ENCODE data around the gene CCDC7. TPM values are rescaled to one million over a fixed set of nuclear protein-coding genes. Genes with fewer than 3 reads are reported as not detected.
"Not testable (repeated sequence)": the region's sequence is repeated elsewhere in the genome, so short reads cannot be mapped to it uniquely, and the experiment has no call there.

The CCDC7 gene
- total RNA-seq, 2 donors from 2014 or later: 11.4 to 15.9 TPM

DNA sequence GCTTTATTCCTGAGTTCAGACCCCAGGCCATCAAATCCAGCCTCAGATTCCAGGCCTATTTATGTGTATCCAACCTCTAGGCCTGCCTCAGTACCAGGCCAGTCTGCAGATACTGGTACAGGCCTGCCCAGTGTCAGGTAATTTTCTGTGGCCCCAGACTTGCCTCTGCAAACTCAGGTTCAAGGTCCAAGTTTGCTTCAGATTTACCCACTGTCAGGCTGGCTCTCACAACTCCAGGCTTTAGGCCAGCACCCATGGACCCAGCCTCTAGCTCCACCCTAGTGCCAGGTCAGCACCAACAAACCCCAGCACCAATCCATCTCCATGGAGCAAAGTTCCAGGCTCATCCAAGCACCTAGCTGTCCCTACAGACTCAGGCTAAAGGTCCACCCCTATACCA lies 342.4 kb downstream of the CCDC7 start:
- ATAC-seq (peak; percentile 67), DNase-seq (no peak)
- intact Hi-C loops (cut with DNase I, micrococcal nuclease): no loop called here

- no peak for ATAC-seq
- DNase-seq: no peak
- intact Hi-C loops (cut with DNase I, micrococcal nuclease): loop anchor here in 1 of 2 donors (10.0 kb wide), 1 partner anchor 224 kb away; no protein-coding TSS in a partner anchor
Measured at GRCh38 chr10:32790483-32790882, 344.5 kb downstream of the CCDC7 start.

DNA sequence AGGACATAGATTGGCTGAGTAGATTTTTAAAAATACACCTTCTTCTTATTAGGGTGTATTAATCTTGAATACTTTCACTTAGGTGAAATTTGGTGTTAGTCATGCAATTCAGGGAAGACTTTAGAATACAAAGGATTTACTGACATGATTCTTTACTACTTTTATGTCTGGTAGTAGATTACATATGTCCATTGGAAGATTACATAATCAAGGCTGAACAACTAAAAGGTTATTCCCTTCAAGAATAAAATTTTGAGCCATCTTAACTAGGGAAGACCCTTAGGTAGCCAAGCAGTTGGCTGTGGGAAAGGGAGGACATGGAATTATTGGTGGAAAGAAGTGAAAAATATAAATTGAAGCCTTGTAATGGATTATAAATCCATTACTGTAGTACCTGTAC lies 347.1 kb downstream of the CCDC7 start:
- no peak for ATAC-seq
- intact Hi-C loops (cut with DNase I, micrococcal nuclease): loop anchor here in 1 of 2 donors (10.0 kb wide), 1 partner anchor 222 kb away; no protein-coding TSS in a partner anchor
- no peak for DNase-seq

- ATAC-seq (peak; percentile 37), DNase-seq (no peak)
- intact Hi-C loops (cut with DNase I, micrococcal nuclease): loop anchor here (2.0 to 10.0 kb wide), 2 partner anchors 213 to 219 kb away; no protein-coding TSS in a partner anchor
Measured at GRCh38 chr10:32795598-32796183, 349.8 kb downstream of the CCDC7 start.

DNA sequence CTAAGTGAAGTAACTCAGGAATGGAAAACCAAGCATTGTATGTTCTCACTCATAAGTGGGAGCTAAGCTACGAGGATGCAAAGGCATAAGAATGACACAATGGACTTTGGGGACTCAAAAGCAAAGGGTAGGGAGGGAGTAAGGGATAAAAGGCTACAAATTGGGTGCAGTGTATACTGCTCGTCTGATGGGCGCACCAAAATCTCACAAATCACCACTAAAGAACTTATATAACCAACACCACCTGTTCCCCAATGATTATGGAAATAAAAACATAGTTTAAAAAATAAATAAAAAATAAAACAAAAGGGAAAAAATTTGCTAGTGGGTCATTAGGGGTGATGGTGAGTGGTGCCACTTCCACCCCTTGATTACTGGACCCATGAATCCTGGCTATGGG lies 351.5 kb downstream of the CCDC7 start:
- intact Hi-C loops (cut with DNase I, micrococcal nuclease): loop anchor here in 1 of 2 donors (10.0 kb wide), 1 partner anchor 217 kb away; no protein-coding TSS in a partner anchor
- not testable (repeated sequence) for ATAC-seq, DNase-seq

- no peak for ATAC-seq
- intact Hi-C loops (cut with DNase I, micrococcal nuclease): no loop called here
- no peak for DNase-seq
Measured at GRCh38 chr10:32846974-32847373, 401.0 kb downstream of the CCDC7 start.

GRCh38 chr10:32851301-32851700 lies 405.4 kb downstream of the CCDC7 start:
- ATAC-seq (no peak), DNase-seq (no peak)
- intact Hi-C loops (cut with DNase I, micrococcal nuclease): no loop called here

- DNase-seq (no peak), ATAC-seq (no peak)
- intact Hi-C loops (cut with DNase I, micrococcal nuclease): no loop called here
Measured at GRCh38 chr10:32854435-32854834, 408.5 kb downstream of the CCDC7 start.

- intact Hi-C loops (cut with DNase I, micrococcal nuclease): no loop called here
Measured at GRCh38 chr10:32865170-32865569, 419.2 kb downstream of the CCDC7 start.

GRCh38 chr10:32877915-32878314 lies 432.0 kb downstream of the CCDC7 start:
- no peak for DNase-seq
- ATAC-seq: no peak
- intact Hi-C loops (cut with DNase I, micrococcal nuclease): no loop called here

More at GRCh38 chr10:32865170-32865569, 419.2 kb downstream of the CCDC7 start:
- ATAC-seq (no peak), DNase-seq (no peak)

GRCh38 chr10:32878646-32879045 lies 432.7 kb downstream of the CCDC7 start:
- DNase-seq (no peak), ATAC-seq (no peak)
- intact Hi-C loops (cut with DNase I, micrococcal nuclease): no loop called here

- DNase-seq (no peak), ATAC-seq (no peak)
- intact Hi-C loops (cut with DNase I, micrococcal nuclease): no loop called here
Measured at GRCh38 chr10:32882076-32882475, 436.1 kb downstream of the CCDC7 start.

DNA sequence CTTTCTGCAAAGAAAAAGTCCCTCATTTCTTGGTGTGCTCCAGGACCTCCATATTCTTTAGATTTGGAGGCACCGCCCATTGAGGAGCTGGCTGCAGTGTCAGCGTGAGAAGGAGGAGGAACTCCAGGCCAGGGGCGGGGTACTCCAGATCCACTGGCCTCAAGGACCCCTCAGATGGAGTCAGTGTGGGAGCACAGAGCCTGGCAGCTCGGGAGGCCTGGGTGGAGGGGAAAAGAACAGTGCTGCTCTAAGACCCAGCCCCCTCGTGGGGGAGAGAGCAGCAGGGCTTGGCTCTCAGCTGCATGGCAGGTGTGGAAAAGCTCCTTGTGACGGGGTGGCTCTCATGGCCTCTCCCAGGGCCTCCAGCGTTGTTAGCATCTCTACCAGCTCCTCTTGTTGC lies 441.5 kb downstream of the CCDC7 start:
- no peak for ATAC-seq
- intact Hi-C loops (cut with DNase I, micrococcal nuclease): no loop called here
- no peak for DNase-seq

- intact Hi-C loops (cut with DNase I, micrococcal nuclease): no loop called here
- ATAC-seq: no peak
- DNase-seq: no peak
Measured at GRCh38 chr10:32888161-32888927, 442.4 kb downstream of the CCDC7 start.

DNA sequence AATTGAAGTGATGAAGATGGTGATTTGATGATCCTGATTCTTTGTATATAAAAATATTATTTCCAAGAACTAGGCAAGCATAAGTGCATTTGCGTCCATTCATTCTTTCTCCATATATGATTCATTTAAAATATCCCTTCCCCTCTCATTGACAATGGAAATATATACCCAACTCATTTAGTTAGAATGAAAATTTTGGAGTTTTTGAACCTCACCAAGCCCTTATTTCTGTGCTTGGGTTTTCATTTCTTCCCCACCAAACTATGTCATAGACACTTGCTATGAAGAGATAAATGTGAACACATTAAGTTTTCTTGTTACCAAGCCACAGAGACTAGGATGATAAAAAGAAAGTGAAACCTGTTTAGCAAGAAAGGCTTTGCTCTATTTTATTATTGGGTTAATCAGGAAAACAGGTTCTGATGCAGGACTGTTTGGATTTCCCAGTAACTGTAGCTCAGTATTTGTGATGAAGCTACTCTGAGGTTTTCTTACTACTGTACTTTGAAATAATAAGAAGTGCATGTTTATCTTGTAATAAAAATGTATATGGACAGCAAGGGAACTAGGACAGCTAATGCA lies 443.8 kb downstream of the CCDC7 start:
- ATAC-seq (no peak), DNase-seq (no peak)
- intact Hi-C loops (cut with DNase I, micrococcal nuclease): no loop called here

GRCh38 chr10:32890444-32890843 lies 444.5 kb downstream of the CCDC7 start:
- DNase-seq (no peak), ATAC-seq (no peak)
- intact Hi-C loops (cut with DNase I, micrococcal nuclease): no loop called here

GRCh38 chr10:32891261-32891660 lies 445.3 kb downstream of the CCDC7 start:
- ATAC-seq: no peak
- DNase-seq: no peak
- intact Hi-C loops (cut with DNase I, micrococcal nuclease): no loop called here

- ATAC-seq (peak; percentile 37), DNase-seq (no peak)
- intact Hi-C loops (cut with DNase I, micrococcal nuclease): no loop called here
Measured at GRCh38 chr10:32893434-32893833, 447.5 kb downstream of the CCDC7 start.

DNA sequence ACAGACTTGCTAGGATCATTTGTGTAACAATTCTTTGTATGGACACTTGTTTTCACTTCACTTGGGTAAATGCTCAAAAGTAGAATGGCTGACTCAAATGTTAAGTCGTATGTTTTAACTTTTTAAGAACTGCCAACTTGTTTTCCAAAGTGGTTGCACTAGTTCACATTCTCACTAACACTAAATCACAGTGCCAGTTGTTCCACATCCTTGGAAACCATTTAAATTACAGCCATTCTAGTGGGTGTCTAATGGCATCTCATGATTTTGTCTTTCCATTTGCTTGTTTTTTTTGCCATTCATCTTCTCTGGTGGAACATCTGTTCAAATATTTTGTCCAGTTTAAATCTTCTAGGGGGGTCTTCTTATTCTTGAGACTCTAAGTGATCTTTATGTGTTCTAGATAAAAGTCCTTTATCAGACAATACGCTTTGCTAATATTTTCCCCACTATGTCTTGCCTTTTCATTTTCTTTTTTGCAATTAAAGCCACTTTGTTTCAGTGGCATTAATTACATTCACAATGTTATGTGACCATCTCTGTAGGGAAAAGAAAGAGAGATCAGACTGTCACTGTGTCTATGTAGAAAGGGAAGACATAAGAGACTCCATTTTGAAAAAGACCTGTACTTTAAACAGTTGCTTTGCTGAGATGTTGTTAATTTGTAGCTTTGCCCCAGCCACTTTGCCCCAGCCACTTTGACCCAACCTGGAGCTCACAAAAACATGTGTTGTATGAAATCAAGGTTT lies 448.1 kb downstream of the CCDC7 start:
- DNase-seq (no peak), ATAC-seq (no peak)
- intact Hi-C loops (cut with DNase I, micrococcal nuclease): no loop called here
